Mucosa of stomach (tissue), 1 donor: ENCODE data around the gene PSG1.
"Not testable (repeated sequence)": the region's sequence is repeated elsewhere in the genome, so short reads cannot be mapped to it uniquely, and the experiment has no call there.

Experiments
- H3K27me3 ChIP-seq: one replicate; pipeline ENCODE4 v1.7.0; 2013; ENCODE audit warnings: mild to moderate bottlenecking, low read length; ENCODE audit not compliant: control insufficient read depth, insufficient read depth
- H3K36me3 ChIP-seq: one replicate; pipeline ENCODE4 v1.7.0; 2013; ENCODE audit warnings: low read length; ENCODE audit not compliant: control insufficient read depth, insufficient read depth
- H3K4me1 ChIP-seq: one replicate; pipeline ENCODE4 v1.7.0; 2013; ENCODE audit warnings: mild to moderate bottlenecking, low read length; ENCODE audit not compliant: control insufficient read depth, insufficient read depth
- H3K4me3 ChIP-seq: one replicate; pipeline ENCODE4 v1.7.0; 2013; ENCODE audit warnings: low read length
- H3K9ac ChIP-seq: one replicate; pipeline ENCODE4 v1.7.0; 2013; ENCODE audit warnings: mild to moderate bottlenecking, low read length, moderate library complexity
- H3K9me3 ChIP-seq: one replicate; pipeline ENCODE4 v1.7.0; 2013; ENCODE audit warnings: mild to moderate bottlenecking, low read length, moderate library complexity; ENCODE audit not compliant: control insufficient read depth
- donor health status: Pancreatic carcinoma.

The PSG1 gene

DNA sequence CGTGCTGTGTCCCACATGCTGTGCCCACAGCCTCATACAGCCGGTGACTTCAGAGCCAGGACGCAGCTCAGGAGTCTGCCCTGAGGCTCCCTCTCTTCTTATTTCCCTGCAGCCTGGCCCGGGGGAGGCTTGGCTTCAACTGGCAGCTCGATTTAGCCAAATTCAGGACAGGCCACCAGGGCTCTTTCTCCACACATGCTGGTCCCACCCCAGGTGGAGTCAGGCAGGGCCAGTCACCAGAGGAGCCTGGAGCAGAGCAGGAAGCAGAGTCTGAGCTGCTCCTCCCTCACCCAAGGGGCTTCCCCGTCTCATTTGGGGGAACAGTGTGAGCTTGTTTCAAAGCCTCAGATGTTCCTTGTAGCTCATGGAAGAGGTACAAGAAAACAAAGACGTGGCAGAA, 35.9 kb downstream of the PSG1 start:
- H3K9me3 ChIP-seq, H3K27me3 ChIP-seq, H3K36me3 ChIP-seq, H3K9ac ChIP-seq, H3K4me1 ChIP-seq, H3K4me3 ChIP-seq: not testable (repeated sequence)

DNA sequence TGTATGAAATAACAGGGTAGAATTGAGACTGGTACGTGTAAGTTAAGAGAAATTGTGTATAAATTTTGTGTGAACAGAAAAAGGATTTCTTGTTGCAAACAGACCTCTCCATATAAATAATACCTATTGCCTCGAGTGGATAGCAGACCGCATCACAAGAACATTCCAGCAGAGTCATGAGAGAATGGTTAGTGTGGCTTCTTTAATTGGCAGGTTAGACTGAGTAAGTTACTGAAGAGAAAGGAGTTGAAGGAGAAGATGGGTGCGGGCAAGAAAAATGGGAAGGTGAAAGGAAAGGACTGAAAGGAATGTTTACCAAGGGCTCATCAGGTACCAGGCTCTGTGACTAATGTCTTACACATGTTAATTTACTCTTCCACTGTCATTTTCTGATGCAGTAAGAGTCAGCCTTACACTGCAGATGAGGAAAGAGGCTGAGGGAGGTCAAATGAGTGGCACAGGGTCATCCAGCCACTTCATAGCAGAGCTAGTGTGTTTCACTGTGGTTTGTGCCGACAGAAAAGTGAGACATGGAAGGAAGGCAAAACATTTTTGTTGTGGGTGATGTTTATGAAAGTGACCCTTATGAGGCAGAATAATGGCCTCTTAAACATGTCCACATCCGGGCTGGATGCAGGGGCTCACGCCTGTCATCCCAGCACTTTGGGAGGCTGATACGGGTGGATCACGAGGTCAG, 46.6 kb downstream of the PSG1 start:
- not testable (repeated sequence) for H3K9ac ChIP-seq, H3K36me3 ChIP-seq, H3K4me1 ChIP-seq, H3K27me3 ChIP-seq, H3K9me3 ChIP-seq, H3K4me3 ChIP-seq

DNA sequence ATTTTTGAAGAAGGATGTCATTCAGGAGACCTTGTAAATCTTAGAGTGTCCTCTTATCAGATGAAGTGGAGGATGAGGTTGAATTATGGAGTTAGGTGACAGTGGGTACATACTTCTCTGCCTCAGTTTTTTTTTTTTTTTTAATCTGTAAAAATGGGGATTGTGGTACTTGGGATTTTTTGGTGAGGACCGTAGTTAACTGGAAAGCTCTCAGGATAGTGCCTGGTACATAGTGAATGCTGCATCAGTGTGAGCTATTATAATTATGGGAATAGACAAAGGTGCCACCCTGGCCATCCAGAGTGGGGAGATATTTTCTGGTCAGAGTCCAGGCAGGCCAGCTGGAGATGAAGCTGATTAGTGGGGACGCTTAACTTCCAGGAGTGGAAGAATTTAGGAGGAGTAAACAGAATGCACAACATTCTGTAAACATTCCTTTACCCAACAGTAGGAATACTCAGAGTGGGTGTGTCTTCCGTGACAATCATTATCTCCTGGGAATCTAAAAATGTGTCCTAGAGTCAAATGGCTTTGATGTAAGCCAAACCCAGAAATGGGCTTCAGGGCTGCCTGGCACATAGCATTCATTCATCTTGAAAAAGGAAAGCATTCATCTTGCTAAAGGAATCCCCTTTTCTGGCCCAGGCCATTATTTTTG, 47.4 kb downstream of the PSG1 start:
- not testable (repeated sequence) for H3K36me3 ChIP-seq, H3K27me3 ChIP-seq, H3K9me3 ChIP-seq, H3K4me3 ChIP-seq, H3K9ac ChIP-seq, H3K4me1 ChIP-seq

DNA sequence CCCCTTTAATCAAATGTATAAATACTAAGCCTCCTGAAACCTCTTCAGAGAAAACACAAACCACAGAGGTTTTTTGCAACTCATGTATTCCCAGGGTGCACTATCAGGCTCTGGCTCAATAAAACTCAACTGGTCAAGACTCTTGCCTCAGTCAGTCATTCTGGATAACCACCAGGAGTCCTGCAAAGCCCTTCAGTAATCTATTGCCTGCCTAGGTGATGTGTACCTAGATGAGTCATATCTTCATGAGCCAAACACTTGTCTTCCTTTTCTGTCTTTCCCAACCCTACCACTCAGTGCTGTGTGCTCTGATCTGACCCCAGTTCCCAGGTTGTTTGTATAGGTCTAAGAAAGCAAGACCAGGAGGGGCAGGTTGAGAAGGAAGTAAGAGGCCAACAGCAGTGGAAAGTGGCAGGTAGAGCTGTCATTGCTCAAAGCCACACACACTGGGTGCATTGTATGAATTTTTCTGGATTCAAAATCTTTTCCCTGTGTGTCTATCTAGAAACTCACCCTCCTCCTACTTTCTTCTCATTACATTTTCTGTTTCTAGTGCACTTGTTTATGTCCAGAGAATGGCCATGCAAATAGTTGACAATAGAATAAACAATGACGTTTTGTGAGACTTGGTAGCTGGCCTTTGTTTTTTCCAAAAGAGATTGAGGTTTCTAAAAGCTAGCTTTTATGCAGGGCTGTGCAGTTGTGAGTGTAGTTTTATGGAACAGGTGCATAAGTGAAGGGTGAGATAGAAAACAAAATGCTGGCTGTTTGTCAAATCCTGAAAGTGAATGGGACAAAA, 48.1 kb downstream of the PSG1 start:
- Histone ChIP-seq H3K9ac (no peak overlapping the region), H3K4me3 (no peak overlapping the region), H3K27me3 (no peaks in the 10 kb centered on the region), H3K4me1 (no peaks in the 10 kb centered on the region), H3K36me3 (no peaks in the 10 kb centered on the region), H3K9me3 (no peaks in the 10 kb centered on the region)

DNA sequence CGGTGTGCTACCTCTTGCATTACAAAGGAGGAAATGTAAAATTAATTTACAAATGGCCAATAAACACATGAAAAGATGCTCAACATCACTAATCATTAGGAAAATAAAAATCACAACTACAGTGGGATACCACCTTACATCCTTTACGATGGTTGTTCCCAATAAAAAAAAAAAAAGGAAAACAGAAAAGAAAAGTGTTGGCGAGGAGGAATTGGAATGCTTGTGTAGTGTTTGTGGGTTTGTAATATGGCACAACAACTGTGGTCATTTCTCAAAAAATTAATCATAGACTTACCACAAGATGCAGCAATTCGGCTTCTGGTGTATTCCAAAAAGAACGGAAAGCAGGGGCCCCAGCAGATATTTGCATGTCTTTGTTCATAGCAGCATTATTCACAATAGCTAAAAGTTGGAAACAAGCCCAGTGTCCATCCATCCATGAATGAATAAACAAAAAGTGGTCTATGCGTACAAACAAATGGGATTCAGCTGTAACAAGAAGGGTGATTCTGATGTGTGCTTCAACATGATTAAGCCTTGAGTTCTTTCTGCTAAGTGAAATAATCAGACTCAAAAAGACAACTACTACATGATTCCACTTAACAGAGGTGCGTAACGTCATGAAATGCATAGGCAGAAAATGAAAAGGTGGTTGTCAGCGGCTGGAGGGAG, 58.1 kb downstream of the PSG1 start:
- H3K4me3 ChIP-seq, H3K9ac ChIP-seq, H3K9me3 ChIP-seq, H3K4me1 ChIP-seq, H3K36me3 ChIP-seq, H3K27me3 ChIP-seq: not testable (repeated sequence)

DNA sequence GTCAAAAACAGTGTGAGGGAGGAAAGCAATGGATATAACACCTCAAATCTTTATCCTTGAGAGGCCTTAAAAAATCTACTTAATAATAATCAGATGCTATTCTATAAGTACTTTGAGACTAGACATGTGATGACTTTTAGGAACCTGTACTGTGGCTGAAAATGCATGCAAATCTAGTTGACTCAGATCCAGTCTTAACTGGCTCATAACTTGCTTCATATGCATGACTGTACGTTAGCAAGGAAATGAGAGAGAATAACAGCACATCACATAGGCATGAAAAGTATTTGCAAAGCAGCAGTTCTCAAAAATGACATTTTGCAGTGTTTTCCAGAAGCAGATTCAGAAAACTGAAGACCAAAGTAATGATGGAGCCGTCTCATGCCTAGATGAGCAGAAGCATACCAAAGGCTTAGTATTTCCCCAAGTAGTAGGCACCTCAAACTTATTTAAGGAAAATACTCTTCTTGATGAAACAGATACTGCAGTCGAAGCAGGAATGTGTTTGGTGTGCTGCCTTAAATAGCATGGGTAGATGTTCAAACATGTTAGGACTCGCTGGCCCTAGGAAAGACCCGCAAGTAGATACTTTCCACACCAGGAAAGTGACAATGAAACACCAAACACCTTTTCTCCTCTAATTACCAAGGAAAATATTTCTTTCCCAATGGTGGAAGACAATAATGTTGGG, 59.4 kb downstream of the PSG1 start:
- not testable (repeated sequence) for H3K4me1 ChIP-seq, H3K9me3 ChIP-seq, H3K4me3 ChIP-seq, H3K36me3 ChIP-seq, H3K9ac ChIP-seq, H3K27me3 ChIP-seq

DNA sequence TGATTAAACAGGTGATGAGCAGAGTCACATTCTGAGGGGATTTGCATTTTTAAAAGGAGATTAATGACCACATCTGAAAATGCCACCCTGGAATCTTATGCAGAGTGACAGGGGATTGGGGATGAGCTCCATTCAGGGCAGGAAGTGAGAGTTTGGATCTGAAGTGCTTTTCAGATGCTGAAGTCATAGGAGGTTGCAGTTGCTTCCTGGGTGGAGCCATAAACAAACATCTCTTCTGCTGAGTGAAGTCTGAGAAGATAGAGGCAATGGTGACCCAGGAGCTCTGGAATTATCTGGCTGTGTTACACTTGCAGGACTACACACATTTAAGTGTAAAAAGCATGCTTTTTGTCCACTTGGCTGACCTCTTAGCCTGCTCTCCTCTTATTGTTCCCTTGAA, 62.6 kb downstream of the PSG1 start:
- Histone ChIP-seq H3K9me3 (no peaks in the 10 kb centered on the region), H3K27me3 (no peaks in the 10 kb centered on the region), H3K9ac (no peak overlapping the region)

More for the DNA sequence above, 62.6 kb downstream of the PSG1 start:
- no peaks in the 10 kb centered on the region for H3K4me1 ChIP-seq
- H3K4me3 ChIP-seq: no peak overlapping the region
- H3K36me3 ChIP-seq: no peaks in the 10 kb centered on the region
